Caco-2 (cell line): ENCODE data around the gene TLE2. TPM values are rescaled to one million over a fixed set of nuclear protein-coding genes. Genes with fewer than 3 reads are reported as not detected.
"Not testable (repeated sequence)": the region's sequence is repeated elsewhere in the genome, so short reads cannot be mapped to it uniquely, and the experiment has no call there.

ENCODE experiments used
- BruUV-seq: library from RNA; stranded (reverse); fragments of 400-500 nt; replicated peaks from 2 replicates; lab custom pipeline; 2021; lab: Mats Ljungman, UMichigan
- CTCF ChIA-PET: fragments of 300-600 bp; sonication (Branson Sonifier 250); formaldehyde crosslinking; loops from one replicate; lab custom pipeline; 2022; ENCODE audit warnings: antibody characterized with exemption; lab: Charles Lee
- POLR2A ChIA-PET: fragments of 300-600 bp; sonication (Branson Sonifier 250); formaldehyde crosslinking; loops from one replicate; lab custom pipeline; 2022; ENCODE audit warnings: antibody characterized with exemption; lab: Charles Lee
- DNase-seq, 2 experiments: peaks; one replicate each; pipeline versions ENCODE4 v3.0.0 to v3.0.0-alpha.2; 2020 to 2022
- H3K27me3 ChIP-seq: replicated peaks from 2 replicates; pipeline ENCODE4 v1.6.0; 2011; ENCODE audit warnings: low read length; ENCODE audit not compliant: control insufficient read depth, insufficient read depth
- H3K36me3 ChIP-seq: 2 replicates; pipeline ENCODE4 v1.5.1; 2011; ENCODE audit warnings: low read length; ENCODE audit not compliant: control insufficient read depth, insufficient read depth
- H3K4me1 ChIP-seq: fragments of 250-450 bp; sonication (Bioruptor Pico); 2 replicates; pipeline ENCODE4 v1.5.1; 2020; ENCODE audit warnings: mild to moderate bottlenecking
- H3K4me3 ChIP-seq: 2 replicates; pipeline ENCODE4 v1.5.1; 2011; ENCODE audit warnings: low read depth, mild to moderate bottlenecking, control low read depth, low read length
- H3K9me3 ChIP-seq: fragments of 250-450 bp; sonication (Bioruptor Pico); 2 replicates; pipeline ENCODE4 v1.5.1; 2020; ENCODE audit warnings: mild to moderate bottlenecking, moderate library complexity
- H3K27ac Mint-ChIP-seq: one replicate; pipeline ENCODE4 v1.8.0; 2022; ENCODE audit warnings: mixed read lengths; ENCODE audit not compliant: unreplicated experiment
- H3K27me3 Mint-ChIP-seq: one replicate; pipeline ENCODE4 v1.8.0; 2022; ENCODE audit warnings: mixed read lengths; ENCODE audit not compliant: insufficient read depth, unreplicated experiment
- H3K36me3 Mint-ChIP-seq: one replicate; pipeline ENCODE4 v1.8.0; 2022; ENCODE audit warnings: mild to moderate bottlenecking, mixed read lengths; ENCODE audit not compliant: insufficient read depth, unreplicated experiment
- H3K4me1 Mint-ChIP-seq: one replicate; pipeline ENCODE4 v1.8.0; 2022; ENCODE audit warnings: low read depth, mixed read lengths; ENCODE audit not compliant: unreplicated experiment
- H3K4me3 Mint-ChIP-seq: one replicate; pipeline ENCODE4 v1.8.0; 2022; ENCODE audit warnings: mild to moderate bottlenecking, moderate library complexity, mixed read lengths; ENCODE audit not compliant: unreplicated experiment
- H3K9me3 Mint-ChIP-seq: one replicate; pipeline ENCODE4 v1.8.0; 2022; ENCODE audit warnings: mixed read lengths; ENCODE audit not compliant: unreplicated experiment
- intact Hi-C: fragments of 100-400 bp; cut with micrococcal nuclease; formaldehyde crosslinking; loops from one replicate; pipeline ENCODE4 v1.10.0; 2022; ENCODE audit not compliant: unreplicated experiment
- total RNA-seq: library from RNA; stranded (reverse); gene quantifications from 2 replicates; pipeline ENCODE4 v1.2.3, GENCODE V29; 2022
- TF ChIP-seq, protein P1 (sequence below), 2 experiments: fragments of 200-600 bp in 1 of 2; IDR thresholded peaks; 1 replicate in 1 of 2; 2 replicates in 1 of 2; pipeline versions ENCODE4 v1.5.1 to v1.8.0; 2011 to 2022; ENCODE audit warnings: antibody characterized with exemption in 1 of 2, control low read depth in 1 of 2, inconsistent platforms in 1 of 2, low read depth in 1 of 2, low read length in 1 of 2, mild to moderate bottlenecking in 1 of 2, moderate library complexity in 1 of 2; ENCODE audit not compliant: insufficient read depth in 1 of 2, severe bottlenecking in 1 of 2, unreplicated experiment in 1 of 2

TLE2 gene
- total RNA-seq, 1 experiment from 2014 or later, result 31.3 TPM

DNA sequence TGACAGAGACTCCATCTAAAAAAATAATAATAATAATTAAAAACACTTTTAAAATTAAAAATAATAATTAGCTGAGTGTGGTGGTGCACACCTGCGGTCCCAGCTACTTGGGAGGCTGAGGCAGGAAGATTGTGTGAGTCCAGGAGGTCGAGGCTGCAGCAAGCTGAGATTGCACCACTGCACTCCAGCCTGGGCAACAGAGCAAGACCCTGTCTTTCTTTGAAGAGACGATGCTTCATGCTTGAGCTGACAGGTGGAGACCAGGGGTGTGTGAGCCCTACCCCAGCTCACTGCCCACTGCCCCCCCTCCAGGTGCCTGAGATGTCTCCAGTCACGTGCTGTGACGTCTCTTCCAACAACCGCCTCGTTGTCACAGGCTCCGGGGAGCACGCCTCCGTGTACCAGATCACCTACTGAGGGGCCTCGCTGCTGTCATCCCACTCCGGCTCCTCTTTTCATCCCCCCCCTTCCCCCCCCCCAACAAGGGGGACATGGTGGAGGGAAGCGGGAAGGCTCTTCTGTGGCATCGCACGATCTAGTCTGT lies 34.4 kb downstream of the TLE2 start:
- H3K27ac Mint-ChIP-seq, result no peak overlapping the region

DNA sequence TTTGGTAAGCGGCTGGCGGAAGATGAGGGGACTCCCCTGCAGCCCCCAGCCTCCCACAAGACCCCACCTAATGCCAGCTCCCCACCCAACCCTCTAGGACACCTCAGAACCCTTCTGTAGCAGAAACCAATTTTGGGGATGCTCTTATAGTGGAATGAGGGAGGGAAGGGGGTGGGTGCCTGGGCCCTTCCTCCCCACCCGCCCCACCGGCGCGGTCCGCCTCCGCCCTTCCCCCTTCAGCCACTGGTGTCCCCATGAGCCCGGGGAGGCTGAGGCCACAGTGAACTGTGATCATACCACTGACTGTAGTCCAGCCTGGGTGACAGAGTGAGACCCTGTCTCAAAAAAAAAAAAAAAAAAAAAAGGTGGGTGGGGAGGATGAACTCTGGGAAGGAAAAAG lies 35.5 kb downstream of the TLE2 start:
- no TSS peak for BruUV-seq

More for the DNA sequence above, 34.4 kb downstream of the TLE2 start:
- no peaks in the 10 kb centered on the region for H3K27me3 ChIP-seq
- H3K9me3 ChIP-seq, result no peaks in the 10 kb centered on the region
- H3K27me3 Mint-ChIP-seq, result no peaks in the 10 kb centered on the region
- H3K4me3 Mint-ChIP-seq, result no peak overlapping the region
- H3K4me3 ChIP-seq, result no peak overlapping the region
- ChIA-PET POLR2A (no interaction called here), CTCF (interaction anchor here (0.6 to 0.7 kb wide), 2 partner anchors 28 to 883 kb away, joined by 3 to 6 read pairs; no protein-coding TSS in a partner anchor)
- no peaks in the 10 kb centered on the region for H3K36me3 Mint-ChIP-seq
- no peaks in the 10 kb centered on the region for H3K9me3 Mint-ChIP-seq
- H3K36me3 ChIP-seq, result no peaks in the 10 kb centered on the region
- DNase-seq, result no peak
- no peaks in the 10 kb centered on the region for H3K4me1 ChIP-seq
- TF ChIP-seq, protein P1, sequence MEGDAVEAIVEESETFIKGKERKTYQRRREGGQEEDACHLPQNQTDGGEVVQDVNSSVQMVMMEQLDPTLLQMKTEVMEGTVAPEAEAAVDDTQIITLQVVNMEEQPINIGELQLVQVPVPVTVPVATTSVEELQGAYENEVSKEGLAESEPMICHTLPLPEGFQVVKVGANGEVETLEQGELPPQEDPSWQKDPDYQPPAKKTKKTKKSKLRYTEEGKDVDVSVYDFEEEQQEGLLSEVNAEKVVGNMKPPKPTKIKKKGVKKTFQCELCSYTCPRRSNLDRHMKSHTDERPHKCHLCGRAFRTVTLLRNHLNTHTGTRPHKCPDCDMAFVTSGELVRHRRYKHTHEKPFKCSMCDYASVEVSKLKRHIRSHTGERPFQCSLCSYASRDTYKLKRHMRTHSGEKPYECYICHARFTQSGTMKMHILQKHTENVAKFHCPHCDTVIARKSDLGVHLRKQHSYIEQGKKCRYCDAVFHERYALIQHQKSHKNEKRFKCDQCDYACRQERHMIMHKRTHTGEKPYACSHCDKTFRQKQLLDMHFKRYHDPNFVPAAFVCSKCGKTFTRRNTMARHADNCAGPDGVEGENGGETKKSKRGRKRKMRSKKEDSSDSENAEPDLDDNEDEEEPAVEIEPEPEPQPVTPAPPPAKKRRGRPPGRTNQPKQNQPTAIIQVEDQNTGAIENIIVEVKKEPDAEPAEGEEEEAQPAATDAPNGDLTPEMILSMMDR (IDR thresholded peaks at IDR 0.05; ENCODE audit: insufficient read depth in 1 of 2, low read depth in 1 of 2, low read length in 1 of 2, severe bottlenecking in 1 of 2, unreplicated experiment in 1 of 2), result no peak
- intact Hi-C loops, result no loop called here
- no peaks in the 10 kb centered on the region for H3K4me1 Mint-ChIP-seq
- no TSS peak for BruUV-seq

DNA sequence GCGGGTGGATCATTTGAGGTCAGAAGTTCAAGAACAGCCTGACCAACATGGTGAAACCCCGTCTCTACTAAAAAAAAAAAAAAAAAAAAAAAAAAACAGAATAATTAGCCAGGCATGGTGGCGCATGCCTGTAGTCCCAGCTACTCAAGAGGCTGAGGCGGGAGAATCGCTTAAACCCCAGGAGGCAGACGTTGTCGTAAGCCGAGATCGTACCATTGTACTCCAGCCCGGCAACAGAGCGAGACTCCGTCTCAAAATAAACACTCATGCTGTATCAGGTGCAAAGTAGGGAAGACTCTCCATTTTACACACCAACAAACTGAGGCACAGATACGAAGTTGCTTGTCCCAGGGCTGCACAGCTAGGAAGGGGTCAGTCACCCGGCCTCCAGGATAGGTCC lies 36.1 kb downstream of the TLE2 start:
- no peaks in the 10 kb centered on the region for H3K9me3 Mint-ChIP-seq
- no peak overlapping the region for H3K4me3 ChIP-seq
- no peaks in the 10 kb centered on the region for H3K4me1 ChIP-seq
- ChIA-PET CTCF (no interaction called here), POLR2A (no interaction called here)
- no peaks in the 10 kb centered on the region for H3K27me3 Mint-ChIP-seq
- H3K4me3 Mint-ChIP-seq, result no peak overlapping the region
- TF ChIP-seq, protein P1 (IDR thresholded peaks at IDR 0.05; ENCODE audit: insufficient read depth in 1 of 2, low read depth in 1 of 2, low read length in 1 of 2, severe bottlenecking in 1 of 2, unreplicated experiment in 1 of 2), result no peak
- H3K4me1 Mint-ChIP-seq, result no peaks in the 10 kb centered on the region
- no peaks in the 10 kb centered on the region for H3K36me3 Mint-ChIP-seq
- no peaks in the 10 kb centered on the region for H3K36me3 ChIP-seq
- BruUV-seq, result no TSS peak
- no peaks in the 10 kb centered on the region for H3K27me3 ChIP-seq
- no peak overlapping the region for H3K27ac Mint-ChIP-seq
- no peak for DNase-seq
- intact Hi-C loops, result no loop called here
- no peaks in the 10 kb centered on the region for H3K9me3 ChIP-seq

More for the DNA sequence above, 35.5 kb downstream of the TLE2 start:
- no peaks in the 10 kb centered on the region for H3K36me3 Mint-ChIP-seq
- intact Hi-C loops, result no loop called here
- no peak overlapping the region for H3K4me3 Mint-ChIP-seq
- POLR2A ChIA-PET, result no interaction called here
- CTCF ChIA-PET, result no interaction called here
- no peak overlapping the region for H3K27ac Mint-ChIP-seq
- DNase-seq, result no peak
- Histone ChIP-seq H3K4me1 (no peaks in the 10 kb centered on the region), H3K36me3 (no peaks in the 10 kb centered on the region), H3K27me3 (no peaks in the 10 kb centered on the region), H3K4me3 (no peak overlapping the region), H3K9me3 (no peaks in the 10 kb centered on the region)
- H3K27me3 Mint-ChIP-seq, result no peaks in the 10 kb centered on the region
- no peaks in the 10 kb centered on the region for H3K9me3 Mint-ChIP-seq
- no peaks in the 10 kb centered on the region for H3K4me1 Mint-ChIP-seq
- TF ChIP-seq, protein P1 (IDR thresholded peaks at IDR 0.05; ENCODE audit: insufficient read depth in 1 of 2, low read depth in 1 of 2, low read length in 1 of 2, severe bottlenecking in 1 of 2, unreplicated experiment in 1 of 2), result no peak

DNA sequence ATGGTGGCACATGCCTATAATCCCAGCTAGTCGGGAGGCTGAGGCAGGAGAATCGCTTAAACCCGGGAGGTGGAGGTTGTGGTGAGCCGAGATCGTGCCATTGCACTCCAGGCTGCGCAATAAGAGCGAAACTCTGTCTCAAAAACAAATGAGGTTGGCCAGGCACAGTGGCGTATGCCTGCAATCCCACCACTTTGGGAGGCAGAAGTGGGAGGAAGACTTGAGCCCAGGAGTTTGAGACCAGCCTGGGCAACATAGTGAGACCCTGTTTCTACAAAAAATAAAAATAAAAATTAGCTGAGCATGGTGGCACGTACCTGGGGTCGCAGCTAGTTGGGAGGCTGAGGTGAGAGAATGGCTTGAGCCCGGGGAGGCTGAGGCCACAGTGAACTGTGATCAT lies 36.7 kb downstream of the TLE2 start:
- H3K9me3 ChIP-seq, H3K9me3 Mint-ChIP-seq, H3K27ac Mint-ChIP-seq: not testable (repeated sequence)

More for the DNA sequence above, 36.7 kb downstream of the TLE2 start:
- intact Hi-C loops, H3K36me3 ChIP-seq, H3K27me3 Mint-ChIP-seq, H3K36me3 Mint-ChIP-seq, H3K27me3 ChIP-seq, CTCF ChIA-PET, DNase-seq, H3K4me1 ChIP-seq, H3K4me3 ChIP-seq, BruUV-seq, H3K4me1 Mint-ChIP-seq, POLR2A ChIA-PET, H3K4me3 Mint-ChIP-seq: not testable (repeated sequence)
